Measurements from ENCODE around the gene PTDSS2. TPM values are rescaled to one million over a fixed set of nuclear protein-coding genes. Genes with fewer than 3 reads are reported as not detected.

The PTDSS2 gene
- polyA plus RNA-seq, 3 donors, result 9.3 to 18.3 (median 12.4) TPM

GRCh38 chr11:441043-441417 lies 9.0 kb upstream of the PTDSS2 start:
- Mint-ChIP-seq H3K4me3 (peak overlapping the region in 1 of 2 donors; percentile 35), H3K27ac (no peak overlapping the region), H3K9me3 (peaks cover 0 to 3% (median 0%) of the 10 kb centered on the region in 7 donors), H3K4me1 (peaks cover 2% of the 10 kb centered on the region), H3K27me3 (ENCODE audit: low read depth in 3 of 3) (peaks cover 11 to 37% (median 11%) of the 10 kb centered on the region in 3 donors), H3K36me3 (no peaks in the 10 kb centered on the region)
- TF ChIP-seq, protein P1, sequence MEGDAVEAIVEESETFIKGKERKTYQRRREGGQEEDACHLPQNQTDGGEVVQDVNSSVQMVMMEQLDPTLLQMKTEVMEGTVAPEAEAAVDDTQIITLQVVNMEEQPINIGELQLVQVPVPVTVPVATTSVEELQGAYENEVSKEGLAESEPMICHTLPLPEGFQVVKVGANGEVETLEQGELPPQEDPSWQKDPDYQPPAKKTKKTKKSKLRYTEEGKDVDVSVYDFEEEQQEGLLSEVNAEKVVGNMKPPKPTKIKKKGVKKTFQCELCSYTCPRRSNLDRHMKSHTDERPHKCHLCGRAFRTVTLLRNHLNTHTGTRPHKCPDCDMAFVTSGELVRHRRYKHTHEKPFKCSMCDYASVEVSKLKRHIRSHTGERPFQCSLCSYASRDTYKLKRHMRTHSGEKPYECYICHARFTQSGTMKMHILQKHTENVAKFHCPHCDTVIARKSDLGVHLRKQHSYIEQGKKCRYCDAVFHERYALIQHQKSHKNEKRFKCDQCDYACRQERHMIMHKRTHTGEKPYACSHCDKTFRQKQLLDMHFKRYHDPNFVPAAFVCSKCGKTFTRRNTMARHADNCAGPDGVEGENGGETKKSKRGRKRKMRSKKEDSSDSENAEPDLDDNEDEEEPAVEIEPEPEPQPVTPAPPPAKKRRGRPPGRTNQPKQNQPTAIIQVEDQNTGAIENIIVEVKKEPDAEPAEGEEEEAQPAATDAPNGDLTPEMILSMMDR (IDR thresholded peaks at IDR 0.05), result no peak
- H3K79me2 ChIP-seq (ENCODE audit: insufficient read depth, low read length), result no peaks in the 10 kb centered on the region
- H3K9me3 ChIP-seq (replicated peaks in 1 of 2; ENCODE audit: control insufficient read depth in 1 of 2, insufficient read depth in 1 of 2, low read length in 2 of 2), result no peaks in the 10 kb centered on the region
- H2AFZ ChIP-seq (ENCODE audit: insufficient read depth, low read depth, low read length, poor library complexity, severe bottlenecking), result no peak overlapping the region
- DNase-seq, result no peak
- H3K9ac ChIP-seq (ENCODE audit: insufficient read depth, low read length, poor library complexity, severe bottlenecking), result no peak overlapping the region
- WGBS (ENCODE audit: insufficient coverage), result 95% methylated on average over 7 of the region's 13 CpGs
- no peaks in the 10 kb centered on the region for H4K20me1 ChIP-seq (ENCODE audit: insufficient read depth, low read length)
- no peak overlapping the region for H3K4me3 ChIP-seq (replicated peaks in 1 of 3; ENCODE audit: low read depth in 2 of 3, low read length in 3 of 3)
- peaks cover 0 to 18% of the 10 kb centered on the region in 2 donors for H3K27me3 ChIP-seq (ENCODE audit: control insufficient read depth in 2 of 2, insufficient read depth in 2 of 2, low read length in 2 of 2)
- H3K4me1 ChIP-seq (ENCODE audit: control insufficient read depth in 1 of 2, insufficient read depth in 2 of 2, low read length in 2 of 2), result no peaks in the 10 kb centered on the region
- no peak overlapping the region for H3K27ac ChIP-seq (ENCODE audit: low read depth in 1 of 2, low read length in 2 of 2)
- no peak overlapping the region for H3K4me2 ChIP-seq (replicated peaks; ENCODE audit: extremely low read depth, low read length, poor library complexity, severe bottlenecking)
- intact Hi-C loops (cut with micrococcal nuclease), result no loop called here
- H3K36me3 ChIP-seq (replicated peaks in 1 of 2; ENCODE audit: control insufficient read depth in 1 of 2, insufficient read depth in 2 of 2, low read length in 2 of 2), result no peaks in the 10 kb centered on the region

DNA sequence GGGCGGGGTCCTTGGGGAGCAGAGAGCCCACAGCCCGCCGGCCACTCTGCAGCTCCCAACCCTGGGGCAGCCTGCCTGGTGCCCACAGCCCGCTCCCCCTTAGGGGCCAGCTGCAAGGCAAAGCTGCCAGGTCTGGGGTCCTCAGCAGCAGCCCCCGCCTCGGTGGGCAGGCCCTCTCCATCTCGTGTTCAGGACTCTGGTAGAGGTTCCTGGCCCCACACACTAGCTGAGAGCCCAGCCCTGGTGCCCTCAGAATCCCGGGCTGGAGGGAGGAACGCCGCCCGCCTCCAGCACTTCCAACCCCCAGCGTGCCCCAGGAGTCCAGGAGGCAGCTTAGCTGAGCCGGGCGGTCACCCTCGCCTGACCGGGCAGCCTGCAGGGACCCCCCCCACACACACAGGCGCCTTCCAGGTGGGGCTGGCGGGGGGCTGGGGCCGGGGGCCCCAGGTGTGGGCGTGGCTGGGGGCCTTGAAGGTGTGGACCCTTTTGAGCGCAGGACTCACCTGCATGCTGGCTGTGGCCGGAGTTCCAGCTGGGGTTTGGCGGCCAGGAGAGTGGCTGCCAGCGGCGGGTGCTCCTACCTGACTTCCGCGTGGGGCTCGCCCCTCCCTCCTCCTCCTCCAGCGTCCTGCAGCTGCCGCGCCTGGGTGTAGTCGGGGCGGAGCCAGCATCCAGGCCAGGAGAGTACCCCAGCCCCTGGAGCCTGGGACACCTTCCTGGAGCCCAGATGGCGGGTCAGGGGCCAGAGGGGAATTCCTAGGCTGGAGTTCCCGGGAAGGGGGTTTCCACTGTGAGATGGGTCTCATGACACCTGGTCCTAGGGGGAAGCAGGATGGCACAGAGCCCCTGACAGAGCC lies 8.4 kb upstream of the PTDSS2 start, which contains the start of gene ANO9:
TSS of gene ANO9 (minus strand) at position 594 of the 857 bp plus-strand sequence. CDS start at position 509, 85 bp downstream.
- 20% methylated on average over 27 of the region's 35 CpGs for WGBS (ENCODE audit: insufficient coverage)
- Histone ChIP-seq H2AFZ (ENCODE audit: insufficient read depth, low read depth, low read length, poor library complexity, severe bottlenecking) (no peak within 1 kb of the TSS), H3K4me2 (replicated peaks; ENCODE audit: extremely low read depth, low read length, poor library complexity, severe bottlenecking) (no peak within 1 kb of the TSS), H3K4me3 (replicated peaks in 1 of 3; ENCODE audit: low read depth in 2 of 3, low read length in 3 of 3) (no peak within 1 kb of the TSS), H3K4me1 (ENCODE audit: control insufficient read depth in 1 of 2, insufficient read depth in 2 of 2, low read length in 2 of 2) (no peaks in the 10 kb centered on the region), H3K36me3 (replicated peaks in 1 of 2; ENCODE audit: control insufficient read depth in 1 of 2, insufficient read depth in 2 of 2, low read length in 2 of 2) (no peaks in the 10 kb centered on the region), H3K9me3 (replicated peaks in 1 of 2; ENCODE audit: control insufficient read depth in 1 of 2, insufficient read depth in 1 of 2, low read length in 2 of 2) (no peaks in the 10 kb centered on the region), H3K27me3 (ENCODE audit: control insufficient read depth in 2 of 2, insufficient read depth in 2 of 2, low read length in 2 of 2) (peaks cover 0 to 18% of the 10 kb centered on the region in 2 donors), H3K9ac (ENCODE audit: insufficient read depth, low read length, poor library complexity, severe bottlenecking) (no peak within 1 kb of the TSS), H3K79me2 (ENCODE audit: insufficient read depth, low read length) (no peaks in the 10 kb centered on the region), H3K27ac (ENCODE audit: low read depth in 1 of 2, low read length in 2 of 2) (no peak within 1 kb of the TSS), H4K20me1 (ENCODE audit: insufficient read depth, low read length) (no peaks in the 10 kb centered on the region)
- H3K27me3 Mint-ChIP-seq (ENCODE audit: low read depth in 3 of 3), result peaks cover 11 to 37% (median 11%) of the 10 kb centered on the region in 3 donors
- peak in 1 of 3 donors; percentile 66 for DNase-seq
- intact Hi-C loops (cut with micrococcal nuclease), result no loop called here
- TF ChIP-seq, protein P1 (IDR thresholded peaks at IDR 0.05), result no peak
- H3K4me1 Mint-ChIP-seq, result peaks cover 2% of the 10 kb centered on the region
- peaks cover 0 to 3% (median 0%) of the 10 kb centered on the region in 7 donors for H3K9me3 Mint-ChIP-seq
- H3K27ac Mint-ChIP-seq, result no peak within 1 kb of the TSS
- H3K36me3 Mint-ChIP-seq, result no peaks in the 10 kb centered on the region
- H3K4me3 Mint-ChIP-seq, result peak within 1 kb of the TSS in 1 of 2 donors; percentile 35

All from CD14-positive monocyte (primary cell).